Endothelial cell of umbilical vein (primary cell): ENCODE data around the gene SPAG17. TPM values are rescaled to one million over a fixed set of nuclear protein-coding genes. Genes with fewer than 3 reads are reported as not detected.

Source experiments
- BruUV-seq: library from RNA; stranded (reverse); fragments of 400-500 nt; replicated peaks from 2 replicates; lab custom pipeline; 2021; lab: Mats Ljungman, UMichigan
- CTCF ChIA-PET: fragments of 300-600, 350-600 bp; sonication (Branson Sonifier 250); formaldehyde crosslinking; loops from one replicate; lab custom pipeline; 2021; ENCODE audit warnings: antibody characterized with exemption, inconsistent platforms; lab: Charles Lee
- POLR2A ChIA-PET: fragments of 300-600, 350-600 bp; sonication (Branson Sonifier 250); formaldehyde crosslinking; loops from one replicate; lab custom pipeline; 2021; ENCODE audit warnings: antibody characterized with exemption, inconsistent platforms; lab: Charles Lee
- DNase-seq: peaks from one replicate; pipeline ENCODE4 v3.0.0-alpha.2; 2011; ENCODE audit warnings: low read depth, low spot score
- FAIRE-seq: peaks from 2 replicates; lab custom pipeline; 2011; peaks lifted over from hg19 to GRCh38; lab: Jason Lieb, UNC
- H2AFZ ChIP-seq: 2 replicates; pipeline ENCODE4 v1.6.0; 2012; ENCODE audit warnings: low read depth, low read length, control low read depth, inconsistent platforms
- H3K27ac ChIP-seq: 2 replicates; pipeline ENCODE4 v1.5.1; 2011; ENCODE audit warnings: low read depth, mild to moderate bottlenecking, control low read depth, low read length, moderate library complexity; ENCODE audit not compliant: insufficient read depth
- H3K27me3 ChIP-seq, 2 experiments: 2 replicates each; pipeline versions ENCODE4 v1.6.0 to v1.6.1; 2011; ENCODE audit warnings: low read length in 2 of 2, mixed read lengths in 1 of 2; ENCODE audit not compliant: control insufficient read depth in 2 of 2, insufficient read depth in 2 of 2
- H3K36me3 ChIP-seq, 2 experiments: 2 replicates in 1 of 2; 3 replicates in 1 of 2; pipeline ENCODE4 v1.5.1; 2011; ENCODE audit warnings: low read length in 2 of 2, mild to moderate bottlenecking in 1 of 2, moderate library complexity in 1 of 2; ENCODE audit not compliant: control insufficient read depth in 2 of 2, insufficient read depth in 2 of 2; ENCODE audit errors: extremely low read depth in 1 of 2
- H3K4me1 ChIP-seq: 3 replicates; pipeline ENCODE4 v1.5.1; 2011; ENCODE audit warnings: mild to moderate bottlenecking, low read length; ENCODE audit not compliant: control insufficient read depth, insufficient read depth; ENCODE audit errors: extremely low read depth
- H3K4me2 ChIP-seq: 2 replicates; pipeline ENCODE4 v1.6.1; 2011; ENCODE audit warnings: low read length, control low read depth, mixed read lengths; ENCODE audit not compliant: insufficient read depth
- H3K4me3 ChIP-seq, 3 experiments: fragments of 200-600 bp in 1 of 3; sonication (generic), shearing (Covaris generic) in 1 of 3; replicated peaks in 1 of 3; 2 replicates each; pipeline ENCODE4 v1.5.1; 2011 to 2016; ENCODE audit warnings: control low read depth in 3 of 3, low read length in 3 of 3, mild to moderate bottlenecking in 2 of 3, inconsistent platforms in 1 of 3, low read depth in 1 of 3, moderate library complexity in 1 of 3; ENCODE audit not compliant: insufficient read depth in 1 of 3
- H3K79me2 ChIP-seq: 2 replicates; pipeline ENCODE4 v1.6.0; 2012; ENCODE audit warnings: low read length, inconsistent platforms; ENCODE audit not compliant: control insufficient read depth, insufficient read depth
- H3K9ac ChIP-seq: replicated peaks from 2 replicates; pipeline ENCODE3; 2011; ENCODE audit warnings: low read length, control low read depth; ENCODE audit not compliant: insufficient read depth; ENCODE audit errors: extremely low read depth
- H3K9me1 ChIP-seq: replicated peaks from 3 replicates; pipeline ENCODE4 v1.6.0; 2011; ENCODE audit warnings: mild to moderate bottlenecking, low read length; ENCODE audit not compliant: control insufficient read depth, insufficient read depth; ENCODE audit errors: extremely low read depth
- H3K9me3 ChIP-seq: replicated peaks from 2 replicates; pipeline ENCODE4 v1.5.1; 2012; ENCODE audit warnings: low read length, inconsistent platforms; ENCODE audit not compliant: control insufficient read depth, insufficient read depth
- H4K20me1 ChIP-seq: replicated peaks from 2 replicates; pipeline ENCODE3; 2011; ENCODE audit warnings: mild to moderate bottlenecking, low read length; ENCODE audit not compliant: control insufficient read depth, insufficient read depth; ENCODE audit errors: extremely low read depth
- CTCF ChIP-seq, 2 donors: IDR thresholded peaks; 1 replicate in 1 of 2; 2 replicates in 1 of 2; pipeline ENCODE4 v1.5.1; 2011; ENCODE audit warnings: low read length in 2 of 2, mild to moderate bottlenecking in 2 of 2, moderate library complexity in 2 of 2, control low read depth in 1 of 2, inconsistent platforms in 1 of 2, low read depth in 1 of 2; ENCODE audit not compliant: insufficient read depth in 1 of 2; ENCODE audit errors: extremely low read depth in 1 of 2
- EZH2 ChIP-seq: IDR thresholded peaks from 2 replicates; pipeline ENCODE4 v1.6.1; 2012; ENCODE audit warnings: borderline replicate concordance, low read depth, mild to moderate bottlenecking, moderate library complexity, low read length, inconsistent platforms; ENCODE audit not compliant: severe bottlenecking
- FOS ChIP-seq: IDR thresholded peaks from 2 replicates; pipeline ENCODE4 v1.6.1; 2011; ENCODE audit warnings: mild to moderate bottlenecking, low read length, moderate library complexity, borderline replicate concordance; ENCODE audit not compliant: insufficient read depth
- GATA2 ChIP-seq: IDR thresholded peaks from 2 replicates; pipeline ENCODE4 v1.7.0; 2011; ENCODE audit warnings: low read depth, mild to moderate bottlenecking, moderate library complexity, mixed read lengths, low read length; ENCODE audit not compliant: insufficient read length, insufficient read depth
- JUN ChIP-seq: IDR thresholded peaks from 2 replicates; pipeline ENCODE4 v1.6.1; 2011; ENCODE audit warnings: borderline replicate concordance, low read depth; ENCODE audit not compliant: insufficient read length, insufficient read depth
- MAX ChIP-seq: IDR thresholded peaks from 2 replicates; pipeline ENCODE4 v1.6.1; 2011; ENCODE audit not compliant: insufficient read depth, insufficient read length
- MYC ChIP-seq: IDR thresholded peaks from one replicate; pipeline ENCODE4 v1.6.1; 2011; ENCODE audit warnings: mild to moderate bottlenecking, low read depth, low read length
- POLR2A ChIP-seq: IDR thresholded peaks from 2 replicates; pipeline ENCODE4 v1.6.1; 2012; ENCODE audit warnings: low read depth, mild to moderate bottlenecking, control low read depth, low read length
- POLR2AphosphoS5 ChIP-seq: IDR thresholded peaks from 2 replicates; pipeline ENCODE4 v1.6.1; 2012; ENCODE audit warnings: low read depth, mild to moderate bottlenecking, control low read depth, low read length, moderate library complexity; ENCODE audit not compliant: insufficient read depth
- dilution Hi-C: fragments of 300-500 bp; cut with MboI; formaldehyde crosslinking; loops from one replicate; pipeline ENCODE4 v1.15.0; 2019; ENCODE audit warnings: low sequenced_read_pairs; ENCODE audit not compliant: extremely low pct_ligation_motif_present
- intact Hi-C: fragments of 100-400 bp; cut with micrococcal nuclease; formaldehyde crosslinking; loops from one replicate; pipeline ENCODE4 v1.10.0; 2022
- polyA plus RNA-seq, 4 experiments: library from polyadenylated mRNA; depleted of rRNA in 3 of 4; stranded (reverse) in 3 of 4; unstranded in 1 of 4; fragments of >200 nt; gene quantifications; 2 replicates each; pipeline versions ENCODE4 v1.2.1 to v1.2.3, GENCODE V29; 2011 to 2012; ENCODE audit warnings: missing spikeins in 1 of 4
- total RNA-seq: library from RNA; stranded (reverse); gene quantifications from 2 replicates; pipeline ENCODE4 v1.2.3, GENCODE V29; 2021

SPAG17 gene
- total and polyA plus RNA-seq, 2 donors (not counting 3 experiments of a cell fraction or from before 2014, with no cell fraction given) = not detected

GRCh38 chr1:118049981-118050380 lies 135.0 kb downstream of the SPAG17 start:
- Histone ChIP-seq H3K4me1 (no peaks in the 10 kb centered on the region), H3K27me3 (no peaks in the 10 kb centered on the region), H4K20me1 (no peaks in the 10 kb centered on the region), H3K36me3 (no peaks in the 10 kb centered on the region), H2AFZ (no peak overlapping the region), H3K27ac (no peak overlapping the region), H3K79me2 (no peaks in the 10 kb centered on the region), H3K9ac (no peak overlapping the region), H3K9me1 (no peaks in the 10 kb centered on the region), H3K4me3 (no peak overlapping the region), H3K9me3 (no peaks in the 10 kb centered on the region), H3K4me2 (no peak overlapping the region)
- no peak for TF ChIP-seq JUN
- TF ChIP-seq EZH2 = no peak
- no peak for TF ChIP-seq MAX
- TF ChIP-seq POLR2A = no peak
- no peak for TF ChIP-seq CTCF (IDR thresholded peaks at IDR 0.05; ENCODE audit: extremely low read depth in 1 of 2, insufficient read depth in 1 of 2, low read depth in 1 of 2, low read length in 2 of 2)
- no peak for TF ChIP-seq POLR2AphosphoS5
- TF ChIP-seq MYC = no peak
- no peak for TF ChIP-seq FOS
- no peak for TF ChIP-seq GATA2
- dilution Hi-C loops (no loop called here), intact Hi-C loops (no loop called here)
- ChIA-PET CTCF (no interaction called here), POLR2A (no interaction called here)
- no peak for FAIRE-seq
- no peak for DNase-seq
- no TSS peak for BruUV-seq
